WTC11 (cell line): ENCODE results near the gene SLC11A1.

Source experiments
- ATF3 ChIP-seq: sonication (generic); formaldehyde crosslinking; conservative IDR thresholded peaks from 2 replicates; pipeline ENCODE4 v1.8.1; 2022; ENCODE audit warnings: mild to moderate bottlenecking, missing genetic modification reagents
- CREB1 ChIP-seq: sonication (generic); formaldehyde crosslinking; IDR thresholded peaks from 2 replicates; pipeline ENCODE4 v1.8.0; 2023; ENCODE audit warnings: mild to moderate bottlenecking, missing genetic modification reagents
- CREM ChIP-seq: sonication (generic); formaldehyde crosslinking; IDR thresholded peaks from 2 replicates; pipeline ENCODE4 v1.8.1; 2022; ENCODE audit warnings: mild to moderate bottlenecking, missing genetic modification reagents, moderate library complexity
- E2F1 ChIP-seq: sonication (generic); formaldehyde crosslinking; IDR thresholded peaks from 2 replicates; pipeline ENCODE4 v1.8.0; 2022; ENCODE audit warnings: mild to moderate bottlenecking, missing genetic modification reagents
- ELF4 ChIP-seq: sonication (generic); formaldehyde crosslinking; IDR thresholded peaks from 2 replicates; pipeline ENCODE4 v1.8.1; 2022; ENCODE audit warnings: low read depth, mild to moderate bottlenecking, moderate library complexity, missing genetic modification reagents
- NR1H2 ChIP-seq: sonication (generic); formaldehyde crosslinking; IDR thresholded peaks from 2 replicates; pipeline ENCODE4 v1.9.0; 2021; ENCODE audit warnings: mild to moderate bottlenecking, moderate library complexity, missing genetic modification reagents
- TEAD4 ChIP-seq: sonication (generic); formaldehyde crosslinking; IDR thresholded peaks from 2 replicates; pipeline ENCODE4 v1.8.0; 2022; ENCODE audit warnings: mild to moderate bottlenecking, missing genetic modification reagents
- TF ChIP-seq, protein P1 (sequence below): fragments of 200-600 bp; IDR thresholded peaks from 2 replicates; pipeline ENCODE4 v1.8.0; 2022; ENCODE audit warnings: antibody characterized with exemption
- TF ChIP-seq, protein P2 (sequence below): sonication (generic); formaldehyde crosslinking; IDR thresholded peaks from 2 replicates; pipeline ENCODE4 v1.8.1; 2022; ENCODE audit warnings: low read depth, missing genetic modification reagents, borderline replicate concordance

GRCh38 chr2:218436992-218437391, 54.9 kb downstream of the SLC11A1 start:
- TF ChIP-seq, protein P1, sequence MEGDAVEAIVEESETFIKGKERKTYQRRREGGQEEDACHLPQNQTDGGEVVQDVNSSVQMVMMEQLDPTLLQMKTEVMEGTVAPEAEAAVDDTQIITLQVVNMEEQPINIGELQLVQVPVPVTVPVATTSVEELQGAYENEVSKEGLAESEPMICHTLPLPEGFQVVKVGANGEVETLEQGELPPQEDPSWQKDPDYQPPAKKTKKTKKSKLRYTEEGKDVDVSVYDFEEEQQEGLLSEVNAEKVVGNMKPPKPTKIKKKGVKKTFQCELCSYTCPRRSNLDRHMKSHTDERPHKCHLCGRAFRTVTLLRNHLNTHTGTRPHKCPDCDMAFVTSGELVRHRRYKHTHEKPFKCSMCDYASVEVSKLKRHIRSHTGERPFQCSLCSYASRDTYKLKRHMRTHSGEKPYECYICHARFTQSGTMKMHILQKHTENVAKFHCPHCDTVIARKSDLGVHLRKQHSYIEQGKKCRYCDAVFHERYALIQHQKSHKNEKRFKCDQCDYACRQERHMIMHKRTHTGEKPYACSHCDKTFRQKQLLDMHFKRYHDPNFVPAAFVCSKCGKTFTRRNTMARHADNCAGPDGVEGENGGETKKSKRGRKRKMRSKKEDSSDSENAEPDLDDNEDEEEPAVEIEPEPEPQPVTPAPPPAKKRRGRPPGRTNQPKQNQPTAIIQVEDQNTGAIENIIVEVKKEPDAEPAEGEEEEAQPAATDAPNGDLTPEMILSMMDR, result no peak
- no peak for TF ChIP-seq ELF4 (CRISPR knock-in tag)
- TF ChIP-seq CREB1 (CRISPR knock-in tag), result no peak
- TF ChIP-seq ATF3, result no peak
- no peak for TF ChIP-seq CREM (CRISPR knock-in tag)
- no peak for TF ChIP-seq TEAD4 (CRISPR knock-in tag)
- TF ChIP-seq E2F1 (CRISPR knock-in tag), result no peak
- no peak for TF ChIP-seq NR1H2
- TF ChIP-seq, protein P2, sequence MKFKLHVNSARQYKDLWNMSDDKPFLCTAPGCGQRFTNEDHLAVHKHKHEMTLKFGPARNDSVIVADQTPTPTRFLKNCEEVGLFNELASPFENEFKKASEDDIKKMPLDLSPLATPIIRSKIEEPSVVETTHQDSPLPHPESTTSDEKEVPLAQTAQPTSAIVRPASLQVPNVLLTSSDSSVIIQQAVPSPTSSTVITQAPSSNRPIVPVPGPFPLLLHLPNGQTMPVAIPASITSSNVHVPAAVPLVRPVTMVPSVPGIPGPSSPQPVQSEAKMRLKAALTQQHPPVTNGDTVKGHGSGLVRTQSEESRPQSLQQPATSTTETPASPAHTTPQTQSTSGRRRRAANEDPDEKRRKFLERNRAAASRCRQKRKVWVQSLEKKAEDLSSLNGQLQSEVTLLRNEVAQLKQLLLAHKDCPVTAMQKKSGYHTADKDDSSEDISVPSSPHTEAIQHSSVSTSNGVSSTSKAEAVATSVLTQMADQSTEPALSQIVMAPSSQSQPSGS (CRISPR knock-in tag), result no peak
